H1 (cell line): ENCODE data around the gene LTB. TPM values are rescaled to one million over a fixed set of nuclear protein-coding genes. Genes with fewer than 3 reads are reported as not detected.

Source experiments
- CTCF ChIA-PET: fragments of 300-600 bp; sonication (Branson Sonifier 250); formaldehyde crosslinking; loops from one replicate; lab custom pipeline; 2021; ENCODE audit not compliant: partially characterized antibody; lab: Charles Lee
- POLR2A ChIA-PET: fragments of 300-600 bp; sonication (Branson Sonifier 250); formaldehyde crosslinking; loops from one replicate; lab custom pipeline; 2021; ENCODE audit warnings: inconsistent platforms; ENCODE audit not compliant: partially characterized antibody; lab: Charles Lee
- DNase-seq, 2 experiments: peaks; one replicate each; pipeline versions ENCODE4 v3.0.0 to v3.0.0-alpha.2; 2010 to 2022; ENCODE audit warnings: low spot score in 2 of 2, low read depth in 1 of 2, mixed read lengths in 1 of 2
- FAIRE-seq: peaks from 2 replicates; lab custom pipeline; 2011; peaks lifted over from hg19 to GRCh38; lab: Jason Lieb, UNC
- H2AFZ ChIP-seq: 2 replicates; pipeline ENCODE4 v1.8.1; 2012; ENCODE audit warnings: low read length, inconsistent platforms
- H2AK5ac ChIP-seq: 2 replicates; pipeline ENCODE4 v1.6.1; 2013; ENCODE audit warnings: low read depth, low read length
- H2BK120ac ChIP-seq: replicated peaks from 2 replicates; pipeline ENCODE3; 2013; ENCODE audit warnings: low read depth, low read length, inconsistent platforms
- H2BK12ac ChIP-seq: 2 replicates; pipeline ENCODE4 v1.6.1; 2013; ENCODE audit warnings: low read depth, low read length
- H2BK15ac ChIP-seq: 2 replicates; pipeline ENCODE4 v1.6.1; 2013; ENCODE audit warnings: low read length
- H2BK20ac ChIP-seq: 2 replicates; pipeline ENCODE4 v1.6.1; 2013; ENCODE audit warnings: low read length
- H2BK5ac ChIP-seq: 2 replicates; pipeline ENCODE4 v1.6.1; 2013; ENCODE audit warnings: low read depth, low read length
- H3K14ac ChIP-seq: 2 replicates; pipeline ENCODE4 v1.6.1; 2013; ENCODE audit warnings: inconsistent platforms; ENCODE audit not compliant: insufficient read length
- H3K18ac ChIP-seq: 2 replicates; pipeline ENCODE4 v1.6.1; 2013; ENCODE audit warnings: low read length; ENCODE audit errors: extremely low read depth
- H3K23ac ChIP-seq: 2 replicates; pipeline ENCODE4 v1.6.1; 2013; ENCODE audit warnings: inconsistent platforms; ENCODE audit not compliant: insufficient read length
- H3K23me2 ChIP-seq: 2 replicates; pipeline ENCODE4 v1.6.1; 2013; ENCODE audit warnings: low read depth, low read length
- H3K27ac ChIP-seq: 2 replicates; pipeline ENCODE4 v1.6.1; 2011; ENCODE audit warnings: low read depth, low read length, inconsistent platforms
- H3K27me3 ChIP-seq, 4 experiments: replicated peaks in 1 of 4; 1 replicate in 1 of 4; 2 replicates in 3 of 4; pipeline versions ENCODE4 v1.6.1 to v1.8.1; 2011 to 2013; ENCODE audit warnings: low read length in 3 of 4, mild to moderate bottlenecking in 3 of 4, inconsistent platforms in 2 of 4, mixed read lengths in 2 of 4, moderate library complexity in 1 of 4; ENCODE audit not compliant: control insufficient read depth in 3 of 4, insufficient read depth in 3 of 4; ENCODE audit errors: extremely low read depth in 1 of 4
- H3K36me3 ChIP-seq, 4 experiments: 2 replicates each; pipeline versions ENCODE4 v1.6.1 to v1.8.1; 2011 to 2013; ENCODE audit warnings: mild to moderate bottlenecking in 4 of 4, low read length in 3 of 4, moderate library complexity in 2 of 4, control low read depth in 1 of 4, inconsistent platforms in 1 of 4; ENCODE audit not compliant: insufficient read depth in 4 of 4, control insufficient read depth in 2 of 4
- H3K4ac ChIP-seq: replicated peaks from 2 replicates; pipeline ENCODE3; 2013; ENCODE audit warnings: low read length, low read depth, mixed read lengths, inconsistent platforms; ENCODE audit not compliant: insufficient read length
- H3K4me1 ChIP-seq, 4 experiments: replicated peaks in 1 of 4; 1 replicate in 1 of 4; 2 replicates in 3 of 4; pipeline versions ENCODE4 v1.6.1 to v1.8.1; 2011 to 2013; ENCODE audit warnings: low read length in 3 of 4, inconsistent platforms in 2 of 4, mixed read lengths in 1 of 4; ENCODE audit not compliant: insufficient read depth in 4 of 4, control insufficient read depth in 3 of 4
- H3K4me2 ChIP-seq, 2 experiments: 2 replicates each; pipeline versions ENCODE4 v1.6.1 to v1.8.1; 2011 to 2013; ENCODE audit warnings: low read depth in 2 of 2, low read length in 2 of 2, control low read depth in 1 of 2, inconsistent platforms in 1 of 2, mild to moderate bottlenecking in 1 of 2; ENCODE audit not compliant: insufficient read depth in 1 of 2
- H3K4me3 ChIP-seq, 4 experiments: fragments of 200-600, 300-600 bp in 1 of 4; sonication (generic), shearing (Covaris generic), sonication (Bioruptor Twin) in 1 of 4; 2 replicates each; pipeline versions ENCODE4 v1.5.1 to v1.8.1; 2011 to 2016; ENCODE audit warnings: low read length in 4 of 4, low read depth in 3 of 4, control low read depth in 2 of 4, inconsistent platforms in 2 of 4, mild to moderate bottlenecking in 2 of 4, mixed read lengths in 1 of 4, moderate library complexity in 1 of 4; ENCODE audit not compliant: insufficient read depth in 2 of 4; ENCODE audit errors: extremely low read depth in 1 of 4
- H3K56ac ChIP-seq: replicated peaks from 2 replicates; pipeline ENCODE3; 2013; ENCODE audit warnings: low read depth, mild to moderate bottlenecking, mixed read lengths, low read length, inconsistent platforms; ENCODE audit not compliant: insufficient read length
- H3K79me1 ChIP-seq: 2 replicates; pipeline ENCODE4 v1.6.1; 2013; ENCODE audit warnings: low read depth, low read length, control low read depth
- H3K79me2 ChIP-seq, 2 experiments: 2 replicates each; pipeline versions ENCODE4 v1.6.1 to v1.8.1; 2012 to 2013; ENCODE audit warnings: low read length in 2 of 2, mild to moderate bottlenecking in 2 of 2, inconsistent platforms in 1 of 2; ENCODE audit not compliant: insufficient read depth in 2 of 2, control insufficient read depth in 1 of 2
- H3K9ac ChIP-seq, 4 experiments: replicated peaks in 1 of 4; 1 replicate in 1 of 4; 2 replicates in 3 of 4; pipeline versions ENCODE4 v1.6.1 to v1.8.1; 2011 to 2013; ENCODE audit warnings: low read depth in 3 of 4, low read length in 3 of 4, control low read depth in 2 of 4, mild to moderate bottlenecking in 2 of 4, moderate library complexity in 2 of 4, inconsistent platforms in 1 of 4; ENCODE audit errors: extremely low read depth in 1 of 4
- H3K9me3 ChIP-seq, 2 experiments: 2 replicates each; pipeline versions ENCODE4 v1.6.1 to v1.8.1; 2012 to 2013; ENCODE audit warnings: mild to moderate bottlenecking in 2 of 2, moderate library complexity in 2 of 2, control low read depth in 1 of 2, inconsistent platforms in 1 of 2, low read depth in 1 of 2, low read length in 1 of 2, mixed read lengths in 1 of 2; ENCODE audit not compliant: insufficient read depth in 2 of 2
- H4K20me1 ChIP-seq, 2 experiments: replicated peaks in 1 of 2; 2 replicates each; pipeline versions ENCODE3 to v1.8.1; 2011 to 2013; ENCODE audit warnings: inconsistent platforms in 2 of 2, low read length in 2 of 2, mild to moderate bottlenecking in 1 of 2; ENCODE audit not compliant: insufficient read depth in 2 of 2, control insufficient read depth in 1 of 2
- H4K5ac ChIP-seq: 2 replicates; pipeline ENCODE4 v1.6.1; 2013; ENCODE audit warnings: low read length, low read depth, mixed read lengths, inconsistent platforms; ENCODE audit not compliant: insufficient read length
- H4K8ac ChIP-seq: 2 replicates; pipeline ENCODE4 v1.8.0; 2013; ENCODE audit warnings: mild to moderate bottlenecking, moderate library complexity, low read length, inconsistent platforms; ENCODE audit not compliant: insufficient read depth; ENCODE audit errors: extremely low read depth
- H4K91ac ChIP-seq: replicated peaks from 2 replicates; pipeline ENCODE3; 2013; ENCODE audit warnings: low read length, mixed read lengths, inconsistent platforms; ENCODE audit not compliant: insufficient read length
- CEBPB ChIP-seq: IDR thresholded peaks from 2 replicates; pipeline ENCODE4 v1.6.1; 2012; ENCODE audit warnings: low read depth, low read length
- CREB1 ChIP-seq: IDR thresholded peaks from 2 replicates; pipeline ENCODE4 v1.6.1; 2012; ENCODE audit warnings: inconsistent platforms
- EZH2 ChIP-seq: fragments of 200-600 bp; sonication (generic); IDR thresholded peaks from 2 replicates; pipeline ENCODE4 v1.7.1; 2012; ENCODE audit warnings: low read depth, mild to moderate bottlenecking, moderate library complexity, low read length, inconsistent platforms; ENCODE audit not compliant: severe bottlenecking
- MAFK ChIP-seq: IDR thresholded peaks from 2 replicates; pipeline ENCODE4 v1.6.1; 2012; ENCODE audit warnings: low read depth, mild to moderate bottlenecking, improper control_type of control experiment, low read length
- RFX5 ChIP-seq: IDR thresholded peaks from 2 replicates; pipeline ENCODE4 v1.6.1; 2011; ENCODE audit warnings: low read depth, low read length, improper control_type of control experiment, borderline replicate concordance
- TAF7 ChIP-seq: optimal IDR thresholded peaks from 2 replicates; pipeline ENCODE3; 2011; ENCODE audit warnings: low read depth, mild to moderate bottlenecking, inconsistent platforms, low read length, moderate library complexity, borderline replicate concordance
- TBP ChIP-seq: IDR thresholded peaks from 2 replicates; pipeline ENCODE4 v1.6.1; 2011; ENCODE audit warnings: low read depth, low read length, improper control_type of control experiment
- WGBS, 2 experiments: shearing (Covaris generic) in 1 of 2; methylation state at CpG; one replicate each; pipeline versions ENCODE4 v1.1.6 to v1.1.7; 2013 to 2015; ENCODE audit warnings: low lambda C conversion rate in 2 of 2, mixed read lengths in 2 of 2, inconsistent platforms in 1 of 2, low coverage in 1 of 2, missing lambda C conversion rate in 1 of 2; ENCODE audit not compliant: insufficient replicate concordance in 2 of 2, insufficient coverage in 1 of 2, insufficient read length in 1 of 2; ENCODE audit errors: extremely low coverage in 1 of 2, missing lambda C conversion rate in 1 of 2; 5-methylcytosine and 5-hydroxymethylcytosine counted together
- polyA plus RNA-seq, 7 experiments: library from polyadenylated mRNA; depleted of rRNA in 3 of 7; stranded (reverse) in 5 of 7; unstranded in 2 of 7; fragments of >200 nt in 5 of 7; fragments of 200-250 nt in 2 of 7; gene quantifications; 1 replicate in 5 of 7; 2 replicates in 1 of 7; 4 replicates in 1 of 7; pipeline versions ENCODE4 v1.2.1 to v1.2.3, GENCODE V29; 2011 to 2013; ENCODE audit warnings: missing spikeins in 2 of 7, mixed read lengths in 2 of 7
- total RNA-seq: library from RNA; stranded (reverse); fragmentation: NEBNext Ultra II Directional; extraction: Animal tissue kit (Norgen Biotek cat#: 25700); gene quantifications from 2 replicates; pipeline ENCODE4 v1.2.1, GENCODE V29; 2021
- TF ChIP-seq, protein P1 (sequence below): IDR thresholded peaks from 2 replicates; pipeline ENCODE4 v1.6.1; 2011; ENCODE audit warnings: low read depth, mild to moderate bottlenecking, low read length; ENCODE audit not compliant: insufficient read depth

The LTB gene
- total and polyA plus RNA-seq, 2 of the 8 experiments (the other 6 are each of a cell fraction or from before 2014, with no cell fraction given): 0.43 to 0.47 TPM

DNA sequence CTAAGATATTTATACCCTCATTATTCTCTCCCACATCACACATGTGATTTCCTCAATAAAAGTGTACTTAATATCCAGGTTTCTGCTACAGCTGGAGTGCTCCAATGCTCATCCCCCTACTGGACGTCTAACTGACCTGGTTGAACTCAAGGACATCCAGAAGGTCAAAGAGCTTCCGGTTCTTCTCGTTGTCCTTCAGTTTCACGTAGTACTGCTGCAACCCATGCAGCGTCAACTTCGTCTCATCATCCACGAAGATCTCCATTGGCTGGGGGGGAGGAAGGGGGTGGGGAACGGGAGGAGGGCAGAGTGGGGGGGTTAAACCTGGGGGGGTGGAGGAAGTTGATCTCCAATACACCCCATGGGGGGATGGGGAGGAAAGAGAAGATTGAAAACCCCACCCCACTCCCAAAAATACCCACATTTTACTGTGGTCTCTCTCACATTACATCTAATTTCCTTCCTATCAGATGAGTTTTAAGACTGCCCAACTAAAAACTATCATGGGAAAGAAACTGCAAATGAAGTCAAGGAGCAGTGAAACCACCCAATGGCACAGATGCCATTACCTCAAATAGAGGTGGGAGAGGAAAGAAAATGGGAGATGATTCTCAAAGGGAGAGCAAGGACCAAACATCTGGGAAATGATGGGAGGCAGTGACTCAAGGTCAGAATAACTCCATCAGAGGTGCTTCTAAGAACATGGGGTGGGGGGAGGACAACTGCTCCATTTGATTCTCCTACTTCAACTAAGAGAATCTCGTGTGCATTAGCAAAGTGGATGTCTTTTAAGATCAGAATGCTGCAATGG lies 49.4 kb downstream of the LTB start:
- POLR2A ChIA-PET: interaction anchor here (0.8 to 18.4 kb wide), 14 partner anchors 10 to 324 kb away, joined by 3 to 428 read pairs (median 6); partner anchors contain the start of genes ATP6V1G2, BAG6, DDX39B and NFKBIL1
- CTCF ChIA-PET: interaction anchor here (1.1 to 1.7 kb wide), 3 partner anchors 13 to 65 kb away, joined by 3 to 6 read pairs (median 4); partner anchors contain the start of gene ATP6V1G2
- H3K14ac ChIP-seq: no peak overlapping the region

More for the DNA sequence above, 49.4 kb downstream of the LTB start:
- H3K23ac ChIP-seq: no peak overlapping the region
- no peak overlapping the region for H2BK5ac ChIP-seq
- FAIRE-seq: no peak
- H3K79me1 ChIP-seq: peaks cover 10% of the 10 kb centered on the region; the same call in 1 of the 2 replicates
- no peak overlapping the region for H2BK12ac ChIP-seq
- peaks cover 66 to 87% (median 75%) of the 10 kb centered on the region in 4 experiments for H3K36me3 ChIP-seq
- H2BK15ac ChIP-seq: no peak overlapping the region
- no peak overlapping the region for H4K91ac ChIP-seq
- peaks cover 1 to 5% (median 4%) of the 10 kb centered on the region in 4 experiments; a peak in 4 of 7 replicates for H3K4me1 ChIP-seq
- no peak overlapping the region for H3K56ac ChIP-seq
- peaks cover 4 to 33% of the 10 kb centered on the region in 2 experiments; a peak in 3 of 4 replicates for H3K79me2 ChIP-seq
- H3K4me2 ChIP-seq: no peak overlapping the region
- no peak overlapping the region for H3K4me3 ChIP-seq
- TF ChIP-seq MAFK: no peak
- no peak for TF ChIP-seq TBP
- TF ChIP-seq RFX5: no peak
- no peak for TF ChIP-seq CEBPB
- no peak for TF ChIP-seq EZH2
- no peak for TF ChIP-seq TAF7
- no peak for TF ChIP-seq CREB1
- TF ChIP-seq, protein P1, sequence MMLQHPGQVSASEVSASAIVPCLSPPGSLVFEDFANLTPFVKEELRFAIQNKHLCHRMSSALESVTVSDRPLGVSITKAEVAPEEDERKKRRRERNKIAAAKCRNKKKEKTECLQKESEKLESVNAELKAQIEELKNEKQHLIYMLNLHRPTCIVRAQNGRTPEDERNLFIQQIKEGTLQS: no peak
- no peak overlapping the region for H3K27ac ChIP-seq
- no peak overlapping the region for H4K5ac ChIP-seq
- H4K8ac ChIP-seq: no peak overlapping the region
- H3K18ac ChIP-seq: no peak overlapping the region
- H2AK5ac ChIP-seq: no peak overlapping the region
- no peak overlapping the region for H3K4ac ChIP-seq
- H2BK120ac ChIP-seq: no peak overlapping the region
- no peak overlapping the region for H2AFZ ChIP-seq
- 90% methylated on average over 8 of the region's 9 CpGs; no CpG with 5 or more reads in 1 of the 2 experiments for whole genome bisulfite sequencing, 2 experiments
- no peaks in the 10 kb centered on the region for H3K27me3 ChIP-seq
- no peaks in the 10 kb centered on the region for H3K9me3 ChIP-seq
- no peak overlapping the region for H3K9ac ChIP-seq
- DNase-seq: no peak
- H3K23me2 ChIP-seq: no peaks in the 10 kb centered on the region
- peaks cover 35 to 41% of the 10 kb centered on the region in 2 experiments for H4K20me1 ChIP-seq
- H2BK20ac ChIP-seq: no peak overlapping the region
